Astrocyte of the spinal cord (primary cell): ENCODE measurements around the gene SNX17.
A peak's percentile ranks its signal among the peaks of the same experiment; 100 is the strongest.

Experiments
- DNase-seq: peaks from one replicate; pipeline ENCODE4 v3.0.0; 2011; ENCODE audit warnings: low read depth, low spot score
- H3K4me3 ChIP-seq: 2 replicates; pipeline ENCODE4 v1.5.1; 2011; ENCODE audit warnings: low read depth, mild to moderate bottlenecking, low read length, moderate library complexity
- in situ Hi-C: cut with HindIII; loops from 2 replicates; pipeline ENCODE4 v1.10.0; 2017; ENCODE audit warnings: low sequenced_read_pairs
- TF ChIP-seq, protein P1 (sequence below): IDR thresholded peaks from 2 replicates; pipeline ENCODE4 v1.5.1; 2012; ENCODE audit warnings: low read depth, mild to moderate bottlenecking, low read length, inconsistent platforms

Gene SNX17, protein sequence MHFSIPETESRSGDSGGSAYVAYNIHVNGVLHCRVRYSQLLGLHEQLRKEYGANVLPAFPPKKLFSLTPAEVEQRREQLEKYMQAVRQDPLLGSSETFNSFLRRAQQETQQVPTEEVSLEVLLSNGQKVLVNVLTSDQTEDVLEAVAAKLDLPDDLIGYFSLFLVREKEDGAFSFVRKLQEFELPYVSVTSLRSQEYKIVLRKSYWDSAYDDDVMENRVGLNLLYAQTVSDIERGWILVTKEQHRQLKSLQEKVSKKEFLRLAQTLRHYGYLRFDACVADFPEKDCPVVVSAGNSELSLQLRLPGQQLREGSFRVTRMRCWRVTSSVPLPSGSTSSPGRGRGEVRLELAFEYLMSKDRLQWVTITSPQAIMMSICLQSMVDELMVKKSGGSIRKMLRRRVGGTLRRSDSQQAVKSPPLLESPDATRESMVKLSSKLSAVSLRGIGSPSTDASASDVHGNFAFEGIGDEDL

DNA sequence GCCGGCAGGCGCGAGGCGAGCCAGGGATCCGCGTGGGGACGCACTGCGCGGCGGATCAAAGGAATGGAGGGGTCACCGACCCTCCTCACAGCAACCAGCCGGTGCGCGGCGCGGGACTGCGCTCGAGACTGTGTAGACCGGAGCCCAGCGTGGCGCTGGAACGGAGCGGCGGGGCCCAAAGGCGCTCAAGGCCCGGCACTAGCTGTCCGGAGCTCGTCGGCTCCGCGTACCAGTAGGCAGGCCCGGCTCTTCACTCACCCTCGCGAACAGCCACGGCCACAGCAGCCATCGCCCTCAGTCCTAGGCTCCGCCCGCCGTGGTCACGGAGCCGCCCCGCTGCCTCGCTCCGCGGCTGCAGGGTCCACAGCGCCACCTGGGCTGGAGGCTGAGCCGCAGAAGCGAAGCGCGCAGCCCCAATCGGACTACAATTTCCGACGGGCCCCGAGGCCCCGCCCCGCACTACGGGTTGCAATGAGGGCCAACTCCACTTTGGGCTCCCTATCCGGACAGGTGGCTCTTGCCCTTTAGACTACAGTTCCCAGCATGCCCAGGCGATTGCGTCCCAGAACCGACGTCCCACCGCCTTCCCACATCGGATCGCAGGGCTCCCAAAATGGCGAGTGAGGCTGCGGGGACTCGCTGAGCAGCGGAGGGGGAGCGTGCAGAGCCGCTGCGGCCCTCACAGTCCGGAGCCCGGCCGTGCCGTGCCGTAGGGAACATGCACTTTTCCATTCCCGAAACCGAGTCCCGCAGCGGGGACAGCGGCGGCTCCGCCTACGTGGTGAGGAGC lies at the start of gene SNX17, which contains the start of gene EIF2B4:
SNX17 (plus strand) TSS at position 591 of the 790 bp plus-strand sequence; CDS start at position 719, 128 bp downstream.
EIF2B4 (minus strand) TSS at position 313 of the 790 bp plus-strand sequence; CDS start at position 289, 24 bp downstream.
- in situ Hi-C loops: no loop called here
- peak; percentile 100 for DNase-seq
- peak within 1 kb of the TSS; percentile 73 for H3K4me3 ChIP-seq
- TF ChIP-seq, protein P1, sequence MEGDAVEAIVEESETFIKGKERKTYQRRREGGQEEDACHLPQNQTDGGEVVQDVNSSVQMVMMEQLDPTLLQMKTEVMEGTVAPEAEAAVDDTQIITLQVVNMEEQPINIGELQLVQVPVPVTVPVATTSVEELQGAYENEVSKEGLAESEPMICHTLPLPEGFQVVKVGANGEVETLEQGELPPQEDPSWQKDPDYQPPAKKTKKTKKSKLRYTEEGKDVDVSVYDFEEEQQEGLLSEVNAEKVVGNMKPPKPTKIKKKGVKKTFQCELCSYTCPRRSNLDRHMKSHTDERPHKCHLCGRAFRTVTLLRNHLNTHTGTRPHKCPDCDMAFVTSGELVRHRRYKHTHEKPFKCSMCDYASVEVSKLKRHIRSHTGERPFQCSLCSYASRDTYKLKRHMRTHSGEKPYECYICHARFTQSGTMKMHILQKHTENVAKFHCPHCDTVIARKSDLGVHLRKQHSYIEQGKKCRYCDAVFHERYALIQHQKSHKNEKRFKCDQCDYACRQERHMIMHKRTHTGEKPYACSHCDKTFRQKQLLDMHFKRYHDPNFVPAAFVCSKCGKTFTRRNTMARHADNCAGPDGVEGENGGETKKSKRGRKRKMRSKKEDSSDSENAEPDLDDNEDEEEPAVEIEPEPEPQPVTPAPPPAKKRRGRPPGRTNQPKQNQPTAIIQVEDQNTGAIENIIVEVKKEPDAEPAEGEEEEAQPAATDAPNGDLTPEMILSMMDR: peak; percentile 77

- peak; percentile 97 for DNase-seq
- in situ Hi-C loops: no loop called here
- TF ChIP-seq, protein P1: peak; percentile 68
- no peak overlapping the region for H3K4me3 ChIP-seq
These were observed 49.4 kb upstream of the SNX17 start for GRCh38 chr2:27320958-27321543.

DNA sequence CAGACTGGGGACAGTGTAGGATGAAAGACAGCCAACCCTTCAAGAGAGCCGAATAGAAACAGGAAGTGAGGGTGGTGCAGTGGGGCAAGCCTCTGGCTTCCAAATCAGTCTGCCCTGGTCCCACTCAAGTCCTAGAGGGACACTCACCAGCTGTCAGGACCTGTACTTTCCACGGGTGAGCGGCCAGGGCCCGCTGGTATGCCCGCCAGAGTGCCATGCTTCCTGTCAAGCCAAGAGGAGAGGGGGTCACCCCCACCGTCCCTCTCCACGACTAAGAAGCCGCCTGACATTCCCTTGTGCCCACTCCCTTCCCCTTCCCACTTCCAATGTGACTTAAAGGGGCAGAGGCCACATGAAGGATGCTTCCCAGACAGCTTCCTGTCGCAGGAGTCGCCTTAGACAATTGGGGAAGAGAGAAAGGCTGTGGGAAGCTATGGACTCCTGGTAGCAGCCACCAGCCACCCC lies 48.1 kb upstream of the SNX17 start:
- H3K4me3 ChIP-seq: peak overlapping the region; percentile 95
- TF ChIP-seq, protein P1: no peak
- in situ Hi-C loops: no loop called here
- no peak for DNase-seq

DNA sequence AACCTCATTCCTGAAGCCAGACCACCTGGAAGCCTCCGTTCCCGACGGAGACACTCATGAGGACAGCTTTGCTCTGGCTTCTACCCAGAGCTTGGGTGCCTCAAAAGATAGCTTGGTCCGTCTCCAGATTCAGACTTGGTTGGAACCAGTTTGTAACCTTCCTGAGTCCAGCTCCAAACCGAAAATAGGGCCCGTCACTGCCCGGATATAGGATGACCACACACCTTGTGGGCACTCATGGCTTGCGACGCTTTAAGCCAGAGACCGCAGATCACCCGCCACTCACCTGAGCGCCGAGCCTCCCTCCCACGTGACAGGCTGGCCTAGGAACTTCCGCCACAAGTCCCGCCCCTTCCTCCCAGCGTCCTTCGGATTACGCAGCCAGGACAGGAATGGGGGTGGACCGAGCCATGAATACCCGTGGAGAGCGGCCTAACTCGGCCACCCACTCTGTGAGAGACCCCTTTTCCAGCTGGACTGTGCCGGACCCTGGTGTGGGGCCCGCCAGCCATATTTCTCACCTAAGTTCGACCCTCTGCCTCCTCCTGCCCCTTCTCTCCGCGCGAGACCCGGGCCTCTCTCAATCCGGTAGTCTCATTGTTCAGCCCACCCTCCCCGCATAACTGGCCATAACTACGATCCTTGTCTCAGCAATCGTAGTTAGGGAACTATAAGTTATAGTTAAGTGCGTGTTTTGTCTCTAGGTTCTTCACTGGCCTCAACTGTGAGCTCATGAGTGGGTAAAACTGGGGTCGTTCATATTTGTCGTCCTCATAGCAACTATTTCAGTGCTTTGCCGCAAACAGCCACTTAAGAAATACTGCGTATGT lies 47.4 kb upstream of the SNX17 start, which contains the start of gene MPV17:
MPV17 (minus strand) TSS at position 332 of the 830 bp plus-strand sequence. CDS start 580 bp downstream, outside the sequence.
- TF ChIP-seq, protein P1: no peak
- peak; percentile 91 for DNase-seq
- H3K4me3 ChIP-seq: peak within 1 kb of the TSS; percentile 95
- in situ Hi-C loops: no loop called here

DNA sequence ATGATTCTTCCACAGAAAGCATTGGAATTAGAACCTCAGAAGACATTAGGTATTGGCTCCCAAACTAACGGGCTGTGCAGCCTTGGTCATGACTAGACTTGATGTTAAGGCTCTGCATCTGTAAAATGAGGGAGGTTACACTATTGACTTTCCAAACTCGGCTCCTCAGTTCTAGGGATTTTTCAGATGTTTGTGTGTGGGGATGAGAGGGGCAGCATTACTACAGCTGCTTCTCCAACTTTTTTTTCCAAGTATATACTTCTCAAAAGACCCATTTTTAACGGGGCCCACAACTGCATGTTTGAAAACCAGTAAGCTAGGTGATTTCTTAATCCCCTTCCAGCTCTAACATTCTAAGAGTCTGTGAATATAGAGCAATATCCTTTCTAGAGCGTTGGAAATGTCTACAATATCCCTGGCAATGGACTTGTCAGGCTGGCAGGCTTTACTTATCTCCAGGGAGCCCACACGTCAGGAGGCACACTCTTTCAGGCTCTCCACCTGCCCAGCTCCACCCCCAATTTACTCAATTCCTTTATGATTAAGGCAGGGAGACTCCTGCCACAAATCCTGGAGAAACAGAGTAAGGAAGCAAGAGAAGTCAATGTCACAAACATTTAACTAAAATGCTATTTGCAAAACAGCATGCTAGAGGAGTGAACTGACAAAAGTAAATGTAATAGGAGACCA lies 46.7 kb upstream of the SNX17 start:
- H3K4me3 ChIP-seq: peak overlapping the region; percentile 95
- TF ChIP-seq, protein P1: no peak
- DNase-seq: no peak
- in situ Hi-C loops: no loop called here
